Ureter (tissue), 1 donor: ENCODE results near the gene COL5A3. TPM values are rescaled to one million over a fixed set of nuclear protein-coding genes. Genes with fewer than 3 reads are reported as not detected.

ENCODE experiments used
- total RNA-seq: library from RNA; stranded (reverse); gene quantifications from one replicate; pipeline ENCODE4 v1.2.4, GENCODE V29; 2023
- donor health status: DM: yes; HTN: yes; CAD: no.

COL5A3 gene
- total RNA-seq, 1 donor from 2014 or later, result 12.4 TPM

Other genes starting within 250 kb of the COL5A3 start
- gene ZNF846, start 241.8 kb downstream of the COL5A3 start, total RNA-seq, result 62.7 TPM
- 28.2 TPM for gene FBXL12, start 191.4 kb downstream of the COL5A3 start, total RNA-seq
- gene UBL5, start 182.6 kb downstream of the COL5A3 start, total RNA-seq, result 315 TPM
- 52.8 TPM for gene PIN1, start 175.2 kb downstream of the COL5A3 start, total RNA-seq
- 5.6 TPM for gene OLFM2, start 74.0 kb downstream of the COL5A3 start, total RNA-seq
- gene RDH8, start 3.0 kb upstream of the COL5A3 start, total RNA-seq, result not detected
- gene SHFL, start 75.8 kb upstream of the COL5A3 start, total RNA-seq, result 44.6 TPM
- 0.81 TPM for gene ANGPTL6, start 92.2 kb upstream of the COL5A3 start, total RNA-seq
- gene PPAN, start 95.9 kb upstream of the COL5A3 start, total RNA-seq, result 78.6 TPM
- 25.6 TPM for gene P2RY11, start 101.2 kb upstream of the COL5A3 start, total RNA-seq
- gene EIF3G, start 109.4 kb upstream of the COL5A3 start, total RNA-seq, result 238 TPM
- 61.1 TPM for gene DNMT1, start 184.4 kb upstream of the COL5A3 start, total RNA-seq
- 10.9 TPM for gene S1PR2, start 220.8 kb upstream of the COL5A3 start, total RNA-seq
- 65.3 TPM for gene MRPL4, start 241.7 kb upstream of the COL5A3 start, total RNA-seq